ENCODE measurements around the gene CHD3. TPM values are rescaled to one million over a fixed set of nuclear protein-coding genes. Genes with fewer than 3 reads are reported as not detected.
A peak's percentile ranks its signal among the peaks of the same experiment; 100 is the strongest.

Gene CHD3
- polyA plus RNA-seq, 1 of the 3 experiments (the other 2 are of a cell fraction) = 56.2 TPM

DNA sequence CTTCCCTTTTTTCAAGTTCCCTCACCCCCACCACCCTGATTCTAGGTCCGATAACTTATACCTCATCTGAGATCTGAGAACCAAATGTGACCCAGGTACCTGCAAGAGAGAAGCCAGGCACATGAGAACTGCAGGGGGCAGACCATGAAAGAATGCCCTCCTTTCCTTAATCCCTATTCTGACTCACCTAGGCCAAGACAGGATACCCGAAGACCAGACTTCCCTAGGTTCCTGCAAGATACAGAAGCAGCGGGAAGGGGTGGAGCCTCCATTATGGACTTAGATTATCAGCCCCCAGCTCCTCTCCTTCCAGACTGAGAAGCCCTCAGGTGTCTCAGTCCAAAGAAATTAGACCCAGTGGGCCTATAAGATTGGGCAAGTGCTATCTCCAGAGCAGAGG lies 39.0 kb downstream of the CHD3 start:
- DNase-seq = no peak
- Histone ChIP-seq H3K79me2 (ENCODE audit: insufficient read depth) (peaks cover 22% of the 10 kb centered on the region), H3F3A (replicated peaks; ENCODE audit: insufficient read depth) (peaks cover 4% of the 10 kb centered on the region), H3K36me3 (replicated peaks in 1 of 2; ENCODE audit: control insufficient read depth in 1 of 2, insufficient read depth in 2 of 2, low read length in 1 of 2) (peaks cover 5 to 8% of the 10 kb centered on the region in 2 experiments), H3K4me3 (ENCODE audit: low read depth in 2 of 2, low read length in 1 of 2) (no peak overlapping the region), H3K4me1 (ENCODE audit: control insufficient read depth in 1 of 2, insufficient read depth in 2 of 2, low read depth in 1 of 2, low read length in 1 of 2) (peaks cover 9 to 21% of the 10 kb centered on the region in 2 experiments; a peak in 2 of 4 replicates), H4K20me1 (ENCODE audit: insufficient read depth) (no peaks in the 10 kb centered on the region), H3K4me2 (no peak overlapping the region), H3K9me3 (no peaks in the 10 kb centered on the region), H3K27me3 (ENCODE audit: insufficient read depth) (no peaks in the 10 kb centered on the region), H2AFZ (ENCODE audit: low read depth) (no peak overlapping the region), H3K9me2 (no peaks in the 10 kb centered on the region), H3K27ac (ENCODE audit: low read depth in 2 of 2, low read length in 1 of 2) (no peak overlapping the region), H3K9ac (no peak overlapping the region)
- TF ChIP-seq GABPA (IDR thresholded peaks at IDR 0.05; ENCODE audit: low read depth) (no peak), GATA2 (CRISPR knock-in tag; IDR thresholded peaks at IDR 0.05) (no peak), RCOR1 (IDR thresholded peaks at IDR 0.05; ENCODE audit: low read length) (no peak), TEAD4 (IDR thresholded peaks at IDR 0.05; ENCODE audit: borderline replicate concordance, insufficient read depth) (no peak), MEF2A (IDR thresholded peaks at IDR 0.05; ENCODE audit: borderline replicate concordance, low read depth) (no peak)
- TF ChIP-seq, protein P1, sequence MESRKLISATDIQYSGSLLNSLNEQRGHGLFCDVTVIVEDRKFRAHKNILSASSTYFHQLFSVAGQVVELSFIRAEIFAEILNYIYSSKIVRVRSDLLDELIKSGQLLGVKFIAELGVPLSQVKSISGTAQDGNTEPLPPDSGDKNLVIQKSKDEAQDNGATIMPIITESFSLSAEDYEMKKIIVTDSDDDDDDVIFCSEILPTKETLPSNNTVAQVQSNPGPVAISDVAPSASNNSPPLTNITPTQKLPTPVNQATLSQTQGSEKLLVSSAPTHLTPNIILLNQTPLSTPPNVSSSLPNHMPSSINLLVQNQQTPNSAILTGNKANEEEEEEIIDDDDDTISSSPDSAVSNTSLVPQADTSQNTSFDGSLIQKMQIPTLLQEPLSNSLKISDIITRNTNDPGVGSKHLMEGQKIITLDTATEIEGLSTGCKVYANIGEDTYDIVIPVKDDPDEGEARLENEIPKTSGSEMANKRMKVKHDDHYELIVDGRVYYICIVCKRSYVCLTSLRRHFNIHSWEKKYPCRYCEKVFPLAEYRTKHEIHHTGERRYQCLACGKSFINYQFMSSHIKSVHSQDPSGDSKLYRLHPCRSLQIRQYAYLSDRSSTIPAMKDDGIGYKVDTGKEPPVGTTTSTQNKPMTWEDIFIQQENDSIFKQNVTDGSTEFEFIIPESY (IDR thresholded peaks at IDR 0.05; ENCODE audit: borderline replicate concordance, low read depth) = no peak
- 87% methylated on average over 2 of the region's 3 CpGs for WGBS (ENCODE audit: low lambda C conversion rate)
- POLR2A ChIA-PET = no interaction called here
- CTCF ChIA-PET = interaction anchor here (0.8 to 1.6 kb wide), 5 partner anchors 10 to 146 kb away, joined by 3 to 4 read pairs (median 3); no protein-coding TSS in a partner anchor

DNA sequence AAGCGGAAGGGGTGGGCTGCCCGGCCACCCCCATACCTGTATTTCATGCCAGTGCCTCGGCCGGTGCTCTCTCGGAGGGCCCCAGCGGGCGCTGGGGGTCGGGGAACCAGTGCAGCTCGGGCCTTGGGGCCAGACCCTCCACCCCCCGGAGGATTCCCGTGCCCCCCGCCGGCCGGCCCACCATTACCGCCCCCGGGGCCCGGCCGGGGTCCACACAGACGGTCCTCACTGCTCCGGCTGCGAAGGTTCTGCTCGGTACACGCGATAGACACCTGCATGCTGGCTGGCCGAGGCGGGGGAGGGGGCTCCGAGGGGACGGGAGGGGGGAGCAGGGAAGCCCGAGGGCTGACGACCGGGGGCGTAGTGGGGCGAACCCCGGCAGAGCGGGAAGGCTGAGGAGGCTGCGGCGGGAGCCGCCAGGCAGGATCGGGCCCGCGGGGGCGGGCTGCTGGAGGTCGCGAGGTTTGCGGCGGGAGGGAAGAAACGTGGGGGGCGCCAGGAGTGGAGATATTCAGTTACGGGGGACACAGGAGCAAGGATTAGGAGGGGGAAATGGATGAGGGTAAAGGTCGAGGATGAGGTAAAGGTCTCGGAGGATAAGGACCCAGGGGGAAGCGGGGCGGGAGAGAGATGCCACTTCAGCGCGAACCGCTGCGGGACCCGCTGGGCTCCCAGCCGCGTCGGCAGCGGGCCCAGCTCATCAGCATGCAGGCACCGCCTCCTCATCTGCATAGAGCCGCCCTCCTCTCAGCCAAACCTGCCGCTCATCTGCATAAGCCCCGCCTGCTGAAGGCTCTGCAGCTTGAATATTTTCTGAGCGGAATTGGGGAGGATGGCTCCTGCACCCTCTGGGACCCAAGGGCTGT lies 40.8 kb downstream of the CHD3 start, which contains the start of gene KCNAB3:
KCNAB3 (minus strand) TSS at position 699 of the 866 bp plus-strand sequence; CDS start at position 278, 421 bp downstream.
- Histone ChIP-seq H3K79me2 (ENCODE audit: insufficient read depth) (peaks cover 40% of the 10 kb centered on the region), H3K4me2 (peak within 1 kb of the TSS; percentile 96), H3K27me3 (ENCODE audit: insufficient read depth) (no peaks in the 10 kb centered on the region), H4K20me1 (ENCODE audit: insufficient read depth) (0 out of 2 replicates have a peak, but pooled peaks cover 9% of the 10 kb centered on the region), H3K9me2 (no peaks in the 10 kb centered on the region), H3K4me1 (ENCODE audit: control insufficient read depth in 1 of 2, insufficient read depth in 2 of 2, low read depth in 1 of 2, low read length in 1 of 2) (peaks cover 18 to 36% of the 10 kb centered on the region in 2 experiments; a peak in 3 of 4 replicates), H3K27ac (ENCODE audit: low read depth in 2 of 2, low read length in 1 of 2) (peak within 1 kb of the TSS in 1 of 2 experiments; percentile 25; a peak in 1 of 4 replicates), H3K4me3 (ENCODE audit: low read depth in 2 of 2, low read length in 1 of 2) (peak within 1 kb of the TSS; percentile 99 to 100), H3K9me3 (no peaks in the 10 kb centered on the region), H3K9ac (peak within 1 kb of the TSS; percentile 80), H3F3A (replicated peaks; ENCODE audit: insufficient read depth) (peaks cover 4% of the 10 kb centered on the region), H2AFZ (ENCODE audit: low read depth) (no peak within 1 kb of the TSS), H3K36me3 (replicated peaks in 1 of 2; ENCODE audit: control insufficient read depth in 1 of 2, insufficient read depth in 2 of 2, low read length in 1 of 2) (peaks cover 5 to 8% of the 10 kb centered on the region in 2 experiments)
- no peak for TF ChIP-seq GABPA (IDR thresholded peaks at IDR 0.05; ENCODE audit: low read depth)
- TF ChIP-seq, protein P2, sequence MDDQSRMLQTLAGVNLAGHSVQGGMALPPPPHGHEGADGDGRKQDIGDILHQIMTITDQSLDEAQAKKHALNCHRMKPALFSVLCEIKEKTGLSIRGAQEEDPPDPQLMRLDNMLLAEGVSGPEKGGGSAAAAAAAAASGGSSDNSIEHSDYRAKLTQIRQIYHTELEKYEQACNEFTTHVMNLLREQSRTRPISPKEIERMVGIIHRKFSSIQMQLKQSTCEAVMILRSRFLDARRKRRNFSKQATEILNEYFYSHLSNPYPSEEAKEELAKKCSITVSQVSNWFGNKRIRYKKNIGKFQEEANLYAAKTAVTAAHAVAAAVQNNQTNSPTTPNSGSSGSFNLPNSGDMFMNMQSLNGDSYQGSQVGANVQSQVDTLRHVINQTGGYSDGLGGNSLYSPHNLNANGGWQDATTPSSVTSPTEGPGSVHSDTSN (IDR thresholded peaks at IDR 0.05) = 0 out of 2 replicates have a peak, but pooled peaks have one; percentile 23
- peak; percentile 92 for DNase-seq
- CTCF ChIA-PET = interaction anchor here (0.6 to 2.7 kb wide), 4 partner anchors 14 to 131 kb away, joined by 3 to 11 read pairs (median 3); partner anchors contain the start of gene RNF227
- WGBS (ENCODE audit: low lambda C conversion rate) = 35% methylated on average over 42 of the region's 67 CpGs
- POLR2A ChIA-PET = interaction anchor here (1.1 kb wide), 1 partner anchor 15 kb away, joined by 4 read pairs; no protein-coding TSS in a partner anchor

All from SK-N-SH (cell line).